ENCODE results near the gene IPPK. TPM values are rescaled to one million over a fixed set of nuclear protein-coding genes. Genes with fewer than 3 reads are reported as not detected.

Gene IPPK
- polyA plus RNA-seq, 1 experiment: 16.2 TPM

GRCh38 chr9:92652461-92652860, 17.5 kb downstream of the IPPK start:
- TF ChIP-seq CTCF (IDR thresholded peaks at IDR 0.05; ENCODE audit: insufficient read depth, low read depth, low read length): no peak
- no peak for DNase-seq (ENCODE audit: low read depth)
- Histone ChIP-seq H3K27me3 (ENCODE audit: control insufficient read depth, insufficient read depth, low read length) (no peaks in the 10 kb centered on the region), H3K4me3 (ENCODE audit: low read depth, low read length) (no peak overlapping the region), H3K36me3 (ENCODE audit: control insufficient read depth, insufficient read depth, low read length) (peaks cover 26% of the 10 kb centered on the region)
- ChIA-PET POLR2A (no interaction called here), CTCF (interaction anchor here (0.7 to 1.3 kb wide), 2 partner anchors 138 to 159 kb away, joined by 3 to 4 read pairs; no protein-coding TSS in a partner anchor)

GRCh38 chr9:92650839-92651621, 18.9 kb downstream of the IPPK start:
- ChIA-PET CTCF (interaction anchor here (0.9 kb wide), 1 partner anchor 226 kb away, joined by 3 read pairs; no protein-coding TSS in a partner anchor), POLR2A (no interaction called here)
- Histone ChIP-seq H3K36me3 (ENCODE audit: control insufficient read depth, insufficient read depth, low read length) (peaks cover 22% of the 10 kb centered on the region), H3K4me3 (ENCODE audit: low read depth, low read length) (no peak overlapping the region), H3K27me3 (ENCODE audit: control insufficient read depth, insufficient read depth, low read length) (no peaks in the 10 kb centered on the region)
- no peak for DNase-seq (ENCODE audit: low read depth)
- TF ChIP-seq CTCF (IDR thresholded peaks at IDR 0.05; ENCODE audit: insufficient read depth, low read depth, low read length): no peak

- Histone ChIP-seq H3K36me3 (ENCODE audit: control insufficient read depth, insufficient read depth, low read length) (peaks cover 23% of the 10 kb centered on the region), H3K27me3 (ENCODE audit: control insufficient read depth, insufficient read depth, low read length) (no peaks in the 10 kb centered on the region), H3K4me3 (ENCODE audit: low read depth, low read length) (no peak overlapping the region)
- no peak for DNase-seq (ENCODE audit: low read depth)
- POLR2A ChIA-PET: no interaction called here
- CTCF ChIA-PET: no interaction called here
- TF ChIP-seq CTCF (IDR thresholded peaks at IDR 0.05; ENCODE audit: insufficient read depth, low read depth, low read length): no peak
Observed at GRCh38 chr9:92650296-92650695, 19.6 kb downstream of the IPPK start.

- Histone ChIP-seq H3K27me3 (ENCODE audit: control insufficient read depth, insufficient read depth, low read length) (no peaks in the 10 kb centered on the region), H3K4me3 (ENCODE audit: low read depth, low read length) (no peak overlapping the region), H3K36me3 (ENCODE audit: control insufficient read depth, insufficient read depth, low read length) (peaks cover 16% of the 10 kb centered on the region)
- no peak for DNase-seq (ENCODE audit: low read depth)
- TF ChIP-seq CTCF (IDR thresholded peaks at IDR 0.05; ENCODE audit: insufficient read depth, low read depth, low read length): no peak
- POLR2A ChIA-PET: no interaction called here
- CTCF ChIA-PET: interaction anchor here (1.1 kb wide), 1 partner anchor 15 kb away, joined by 3 read pairs; no protein-coding TSS in a partner anchor
Observed at GRCh38 chr9:92649007-92649406, 20.9 kb downstream of the IPPK start.

GRCh38 chr9:92648474-92648971, 21.4 kb downstream of the IPPK start:
- ChIA-PET POLR2A (no interaction called here), CTCF (interaction anchor here (1.1 kb wide), 1 partner anchor 15 kb away, joined by 3 read pairs; no protein-coding TSS in a partner anchor)
- no peak for TF ChIP-seq CTCF (IDR thresholded peaks at IDR 0.05; ENCODE audit: insufficient read depth, low read depth, low read length)
- Histone ChIP-seq H3K4me3 (ENCODE audit: low read depth, low read length) (no peak overlapping the region), H3K36me3 (ENCODE audit: control insufficient read depth, insufficient read depth, low read length) (peaks cover 16% of the 10 kb centered on the region), H3K27me3 (ENCODE audit: control insufficient read depth, insufficient read depth, low read length) (no peaks in the 10 kb centered on the region)
- no peak for DNase-seq (ENCODE audit: low read depth)

All from BJ (cell line).